Naive B cell (primary cell): Measurements from ENCODE around the gene SERPINE1. TPM values are rescaled to one million over a fixed set of nuclear protein-coding genes. Genes with fewer than 3 reads are reported as not detected.

Source experiments
- ATAC-seq, 2 donors: fragments of 150-1000 bp; cut with Tn5 transposase; 2 replicates each; pipeline ENCODE4 v1.10.0; 2021; ENCODE audit warnings: low read depth in 2 of 2, mild to moderate bottlenecking in 2 of 2, moderate library complexity in 2 of 2
- DNase-seq: peaks from one replicate; pipeline ENCODE4 v3.0.0; 2022
- H3K27ac Mint-ChIP-seq, 6 donors: one replicate each; pipeline ENCODE4 v1.8.0; 2020 to 2022; ENCODE audit warnings: mild to moderate bottlenecking in 6 of 6, mixed read lengths in 6 of 6, moderate library complexity in 5 of 6, inconsistent platforms in 2 of 6
- H3K27me3 Mint-ChIP-seq, 3 donors: one replicate each; pipeline ENCODE4 v1.8.0; 2021 to 2022; ENCODE audit warnings: mixed read lengths in 3 of 3, mild to moderate bottlenecking in 1 of 3
- H3K36me3 Mint-ChIP-seq, 2 donors: one replicate each; pipeline ENCODE4 v1.8.0; 2020 to 2022; ENCODE audit warnings: mixed read lengths in 2 of 2, inconsistent platforms in 1 of 2, mild to moderate bottlenecking in 1 of 2
- H3K4me1 Mint-ChIP-seq, 3 donors: one replicate each; pipeline ENCODE4 v1.8.0; 2020 to 2022; ENCODE audit warnings: mixed read lengths in 3 of 3, inconsistent platforms in 1 of 3, mild to moderate bottlenecking in 1 of 3, moderate library complexity in 1 of 3
- H3K4me3 Mint-ChIP-seq, 8 donors: one replicate each; pipeline ENCODE4 v1.8.0; 2020 to 2022; ENCODE audit warnings: mild to moderate bottlenecking in 8 of 8, mixed read lengths in 8 of 8, moderate library complexity in 8 of 8, inconsistent platforms in 2 of 8
- H3K9me3 Mint-ChIP-seq, 7 donors: one replicate each; pipeline ENCODE4 v1.8.0; 2020 to 2022; ENCODE audit warnings: mixed read lengths in 7 of 7, mild to moderate bottlenecking in 5 of 7, inconsistent platforms in 2 of 7, moderate library complexity in 1 of 7
- polyA plus RNA-seq, 6 donors: library from polyadenylated mRNA; unstranded; fragments of 300-500 nt; fragmentation: Illumina TruSeq; gene quantifications; one replicate each; pipeline ENCODE4 v1.2.3, GENCODE V29; 2021; ENCODE audit warnings: low read depth in 6 of 6

Gene SERPINE1
- polyA plus RNA-seq, 6 donors from 2014 or later, result 0.44 TPM; not detected in 5

DNA sequence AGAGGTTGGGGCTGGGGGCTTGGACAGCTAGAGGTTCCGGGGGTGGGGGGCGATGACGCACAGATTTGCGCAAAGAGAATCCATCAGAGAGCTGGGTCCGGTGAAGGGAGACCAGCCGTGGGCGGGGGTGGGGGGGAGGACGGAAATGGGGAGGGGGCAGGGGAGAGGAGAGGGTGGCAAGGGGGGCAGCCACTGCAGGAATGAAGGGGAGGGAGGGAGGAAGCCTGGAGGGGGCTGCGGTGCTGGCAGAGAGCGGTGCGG is 39.7 kb downstream of the SERPINE1 start:
- Mint-ChIP-seq H3K4me1 (peaks cover 49 to 69% (median 62%) of the 10 kb centered on the region in 3 donors), H3K4me3 (peak overlapping the region in 4 of 8 donors; percentile 12 to 86 (median 52)), H3K27ac (peak overlapping the region in 3 of 6 donors; percentile 18 to 68 (median 39))

DNA sequence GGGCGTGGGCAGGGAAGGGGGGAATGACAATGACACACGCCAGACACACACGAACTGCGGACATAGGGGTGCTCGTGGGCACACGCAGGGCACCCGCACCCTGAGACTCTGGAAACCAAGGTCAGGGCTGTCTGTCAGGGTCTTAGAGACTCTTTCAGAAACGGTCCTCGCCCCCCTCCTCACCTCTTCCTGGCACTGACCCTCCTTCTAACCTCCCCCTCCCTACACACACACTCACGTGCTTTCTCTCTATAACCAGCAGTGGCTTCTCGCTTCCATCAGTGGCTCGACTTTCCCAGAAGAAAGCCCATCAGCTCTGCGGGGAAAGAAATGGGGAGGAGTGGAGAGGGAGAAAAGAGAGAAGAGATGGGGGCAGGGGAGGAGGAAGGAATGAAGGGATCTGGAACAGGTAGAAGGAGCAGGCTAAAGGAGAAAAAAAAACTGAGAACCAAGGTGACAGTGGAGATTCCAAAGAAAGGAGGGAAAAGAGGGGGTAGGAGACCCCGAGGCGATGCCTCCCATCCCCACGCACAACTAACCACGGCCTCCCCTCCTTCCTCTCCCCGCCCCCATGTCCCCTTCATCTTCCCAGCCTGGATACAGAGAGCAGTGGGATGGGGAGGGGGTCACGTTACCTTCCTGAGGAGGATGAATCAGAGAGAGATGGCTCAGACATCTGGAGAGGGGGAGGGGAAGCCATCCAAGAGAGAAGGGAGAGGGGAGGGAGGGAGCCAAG is 40.2 kb downstream of the SERPINE1 start:
- peak overlapping the region in 4 of 6 donors; percentile 10 to 93 (median 79) for H3K27ac Mint-ChIP-seq
- H3K36me3 Mint-ChIP-seq, result peaks cover 0 to 43% of the 10 kb centered on the region in 2 donors
- no peak for ATAC-seq
- peaks cover 0 to 10% (median 2%) of the 10 kb centered on the region in 7 donors for H3K9me3 Mint-ChIP-seq
- H3K27me3 Mint-ChIP-seq, result peaks cover 57 to 79% (median 71%) of the 10 kb centered on the region in 3 donors
- H3K4me1 Mint-ChIP-seq, result peaks cover 53 to 73% (median 67%) of the 10 kb centered on the region in 3 donors
- DNase-seq, result no peak
- H3K4me3 Mint-ChIP-seq, result peak overlapping the region in 6 of 8 donors; percentile 8 to 86 (median 54)

More for the DNA sequence above, 39.7 kb downstream of the SERPINE1 start:
- ATAC-seq (no peak), DNase-seq (no peak)
- Mint-ChIP-seq H3K9me3 (peaks cover 0 to 10% (median 2%) of the 10 kb centered on the region in 7 donors), H3K36me3 (peaks cover 0 to 38% of the 10 kb centered on the region in 2 donors), H3K27me3 (peaks cover 57 to 74% (median 66%) of the 10 kb centered on the region in 3 donors)

DNA sequence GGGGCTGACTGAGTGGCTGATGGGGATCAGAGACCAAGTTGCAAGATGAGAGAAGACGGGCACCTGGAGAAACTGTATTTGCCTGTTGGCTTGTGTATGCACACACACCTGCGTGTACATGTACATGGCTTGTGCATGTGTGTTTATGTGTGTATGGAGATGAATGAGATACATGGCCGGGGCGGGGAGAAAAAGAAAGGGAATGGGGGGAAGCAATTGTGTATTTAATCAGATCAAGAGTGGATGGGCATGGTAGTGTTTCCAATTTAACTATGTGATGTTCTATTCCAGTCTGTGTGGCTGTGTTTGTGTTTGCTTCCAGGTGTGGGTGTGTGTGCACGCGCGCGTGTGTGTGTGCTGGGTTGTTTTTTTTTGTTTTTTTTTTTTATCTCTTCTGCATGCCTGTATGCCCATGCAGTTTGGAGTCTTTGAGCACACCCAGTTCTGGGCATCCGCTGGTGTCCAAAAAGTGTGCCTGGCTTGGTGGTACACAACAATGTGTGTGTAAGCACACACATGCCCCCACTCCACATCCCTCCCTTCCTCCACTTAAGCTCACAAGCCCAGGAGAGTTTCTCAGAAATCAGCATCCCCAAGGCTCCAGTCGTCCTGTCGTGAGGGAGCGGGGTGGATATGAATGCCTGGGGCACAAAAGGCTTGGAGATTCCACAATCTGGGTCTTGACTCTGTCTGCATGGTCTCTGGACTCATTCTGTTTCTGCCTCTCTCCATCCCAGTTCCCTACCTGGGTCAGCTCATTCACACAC is 40.9 kb downstream of the SERPINE1 start:
- Mint-ChIP-seq H3K9me3 (peaks cover 0 to 10% (median 3%) of the 10 kb centered on the region in 7 donors), H3K4me1 (peaks cover 51 to 69% (median 65%) of the 10 kb centered on the region in 3 donors), H3K27ac (peak overlapping the region in 2 of 6 donors; percentile 74 to 93), H3K36me3 (peaks cover 0 to 43% of the 10 kb centered on the region in 2 donors), H3K4me3 (peak overlapping the region in 4 of 8 donors; percentile 19 to 61 (median 60)), H3K27me3 (peaks cover 60 to 87% (median 76%) of the 10 kb centered on the region in 3 donors)
- ATAC-seq (no peak), DNase-seq (no peak)

DNA sequence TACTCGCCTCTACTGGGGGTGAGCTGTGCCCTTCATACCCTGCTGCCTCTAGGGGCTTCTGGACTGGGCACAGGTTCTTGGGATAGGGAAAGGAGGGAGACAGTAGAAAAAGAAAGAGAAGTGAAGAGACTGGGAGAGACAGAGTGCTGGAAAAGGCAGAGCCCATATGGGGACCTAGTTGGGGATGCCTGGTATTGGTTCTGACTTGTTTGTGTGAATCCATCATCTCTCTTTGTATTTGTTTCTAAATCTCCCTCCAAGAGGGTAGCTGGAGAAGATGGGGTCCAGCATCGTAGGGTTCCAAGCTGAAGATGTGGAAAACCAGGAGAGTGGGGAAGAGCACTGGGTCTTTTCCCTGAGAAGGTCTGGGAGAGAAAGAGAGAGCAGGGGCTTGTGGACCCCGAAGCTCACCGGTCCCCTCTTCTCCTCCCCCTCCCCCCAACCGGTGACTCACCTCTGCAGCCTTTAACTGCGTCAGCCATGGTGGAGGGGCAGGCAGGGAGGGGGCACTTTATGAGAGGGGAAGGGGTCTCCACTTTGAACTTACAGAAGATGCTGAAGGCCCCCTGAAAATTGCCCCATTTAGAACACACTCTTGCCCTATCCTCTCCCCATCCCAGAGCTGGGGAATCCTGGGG is 41.6 kb downstream of the SERPINE1 start:
- Mint-ChIP-seq H3K27me3 (peaks cover 62 to 94% (median 80%) of the 10 kb centered on the region in 3 donors), H3K27ac (peak overlapping the region in 2 of 6 donors; percentile 74 to 93), H3K4me3 (peak overlapping the region in 4 of 8 donors; percentile 19 to 76 (median 48)), H3K4me1 (peaks cover 53 to 71% (median 69%) of the 10 kb centered on the region in 3 donors), H3K36me3 (peaks cover 0 to 43% of the 10 kb centered on the region in 2 donors), H3K9me3 (peaks cover 0 to 10% (median 3%) of the 10 kb centered on the region in 7 donors)
- no peak for DNase-seq
- ATAC-seq, result no peak

DNA sequence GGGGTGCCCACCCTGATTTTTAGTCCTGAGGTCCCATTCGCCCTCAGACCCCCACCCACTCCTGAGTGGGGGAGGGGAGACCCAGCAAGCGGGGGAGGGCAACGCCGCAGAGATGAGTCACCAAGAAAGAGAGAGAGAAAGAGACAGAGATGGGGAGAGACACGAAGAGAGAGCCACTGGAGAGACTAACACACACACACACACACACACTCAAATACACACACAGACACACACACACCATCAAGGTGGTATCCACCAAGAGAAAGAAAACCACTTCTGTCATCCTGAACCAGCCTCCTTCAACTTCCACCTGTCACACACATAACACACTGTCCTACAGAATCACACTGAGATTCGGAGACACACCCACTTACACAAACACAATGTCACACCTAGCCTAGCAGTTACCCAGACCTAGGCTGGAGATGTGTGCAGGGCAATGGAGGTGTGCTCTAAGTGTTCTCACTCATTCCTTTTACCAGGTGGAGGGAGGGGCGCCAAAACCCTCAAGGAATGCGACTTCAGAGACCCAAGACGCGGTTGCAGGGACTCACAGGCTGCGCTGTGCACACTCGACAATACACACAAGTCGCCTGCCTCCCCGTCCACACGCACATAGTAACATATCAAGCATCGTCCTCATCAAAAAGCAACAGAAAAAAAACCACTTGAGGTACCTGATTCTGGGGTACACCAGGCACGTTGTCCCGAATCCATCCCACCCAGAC is 42.4 kb downstream of the SERPINE1 start:
- Mint-ChIP-seq H3K4me3 (peak overlapping the region in 5 of 8 donors; percentile 28 to 76 (median 60)), H3K9me3 (peaks cover 0 to 10% (median 7%) of the 10 kb centered on the region in 7 donors), H3K36me3 (peaks cover 0 to 49% of the 10 kb centered on the region in 2 donors), H3K27ac (peak overlapping the region in 4 of 6 donors; percentile 74 to 89 (median 82)), H3K4me1 (peaks cover 58 to 77% (median 75%) of the 10 kb centered on the region in 3 donors), H3K27me3 (peaks cover 68 to 99% (median 87%) of the 10 kb centered on the region in 3 donors)
- no peak for DNase-seq
- no peak for ATAC-seq

DNA sequence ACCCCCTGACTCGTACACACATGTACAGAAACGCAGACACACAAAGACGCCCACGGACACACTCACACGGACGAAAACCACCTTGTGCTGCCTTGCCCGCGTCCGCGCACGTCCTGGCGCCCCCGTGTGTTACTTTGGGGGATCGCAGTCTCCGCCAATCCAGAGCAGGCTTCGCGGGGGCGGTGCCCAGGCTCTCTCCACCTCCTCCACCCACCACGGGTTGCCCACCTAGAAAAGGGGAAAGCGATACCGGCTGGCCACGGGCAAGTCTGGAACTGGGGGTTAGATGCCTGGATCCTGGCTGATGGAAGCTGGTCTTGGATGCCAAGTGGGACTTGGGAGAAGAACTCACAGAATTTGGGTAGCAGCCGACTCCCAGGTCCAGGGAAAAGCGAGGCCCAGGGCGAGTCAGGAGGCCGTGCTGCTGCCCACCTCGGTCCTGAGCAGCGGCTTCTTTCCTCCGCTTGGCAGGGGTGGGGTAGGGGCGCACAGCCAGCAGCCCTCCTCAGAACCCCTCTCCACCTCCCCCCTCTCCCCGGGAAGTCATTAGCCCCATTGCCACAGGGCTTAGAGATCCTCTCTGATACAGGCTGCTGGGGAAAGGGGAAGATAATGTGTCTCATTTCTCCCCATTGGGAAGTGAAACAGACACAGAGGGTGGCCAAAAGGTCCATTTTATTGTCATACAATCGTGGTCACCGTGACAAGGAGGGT is 43.1 kb downstream of the SERPINE1 start:
- peak overlapping the region in 5 of 8 donors; percentile 28 to 69 (median 60) for H3K4me3 Mint-ChIP-seq
- peaks cover 59 to 76% (median 74%) of the 10 kb centered on the region in 3 donors for H3K4me1 Mint-ChIP-seq
- H3K27me3 Mint-ChIP-seq, result peaks cover 70 to 99% (median 95%) of the 10 kb centered on the region in 3 donors
- peak; percentile 39 to 52 for ATAC-seq
- H3K36me3 Mint-ChIP-seq, result peaks cover 0 to 51% of the 10 kb centered on the region in 2 donors
- peak overlapping the region in 4 of 6 donors; percentile 13 to 79 (median 68) for H3K27ac Mint-ChIP-seq
- DNase-seq, result peak; percentile 73
- H3K9me3 Mint-ChIP-seq, result peaks cover 0 to 10% (median 7%) of the 10 kb centered on the region in 7 donors

DNA sequence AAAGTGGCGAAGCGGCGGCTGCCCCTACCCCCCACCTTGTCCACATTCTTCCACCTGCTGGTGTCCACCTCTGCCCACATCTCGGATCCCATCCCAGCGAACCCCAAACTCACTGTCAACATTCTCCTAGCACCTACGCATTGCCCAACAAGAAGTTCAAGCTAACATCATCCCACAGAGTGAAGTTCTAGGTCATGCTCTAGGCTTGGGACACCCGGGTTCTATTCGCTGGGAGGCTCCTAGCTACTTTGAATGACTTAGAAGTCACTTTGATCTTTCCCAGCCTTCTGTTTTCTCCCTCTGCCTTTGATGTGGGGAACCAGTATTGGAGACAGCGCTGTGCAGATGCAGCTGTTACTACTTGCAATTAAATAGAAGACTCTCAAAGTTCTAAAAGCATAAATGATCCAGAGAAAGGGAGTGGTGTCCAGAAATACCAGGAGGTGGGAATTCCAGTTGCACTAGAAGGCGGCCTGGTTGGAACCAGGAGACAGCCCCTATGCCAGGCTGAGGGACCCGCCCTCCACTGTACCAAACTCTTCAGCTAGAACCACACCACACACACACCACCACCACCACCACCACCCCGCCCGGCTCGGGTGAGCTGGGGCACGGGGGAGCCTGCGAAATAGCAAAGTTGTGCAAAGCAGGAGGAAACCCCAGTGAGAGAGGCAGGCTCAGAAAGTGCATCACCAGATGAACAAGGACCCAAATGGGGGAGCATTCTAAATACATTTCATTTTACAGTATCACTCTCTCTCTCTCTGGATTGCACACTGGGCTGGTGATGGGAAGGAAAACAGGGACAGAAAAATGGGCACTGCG is 43.9 kb downstream of the SERPINE1 start:
- Mint-ChIP-seq H3K27ac (peak overlapping the region in 5 of 6 donors; percentile 36 to 95 (median 62)), H3K4me1 (peaks cover 53 to 67% (median 67%) of the 10 kb centered on the region in 3 donors), H3K27me3 (peaks cover 70 to 99% (median 95%) of the 10 kb centered on the region in 3 donors), H3K4me3 (peak overlapping the region in 5 of 8 donors; percentile 43 to 78 (median 60)), H3K9me3 (peaks cover 0 to 8% (median 5%) of the 10 kb centered on the region in 7 donors), H3K36me3 (peaks cover 0 to 45% of the 10 kb centered on the region in 2 donors)
- DNase-seq, result no peak
- ATAC-seq, result no peak

DNA sequence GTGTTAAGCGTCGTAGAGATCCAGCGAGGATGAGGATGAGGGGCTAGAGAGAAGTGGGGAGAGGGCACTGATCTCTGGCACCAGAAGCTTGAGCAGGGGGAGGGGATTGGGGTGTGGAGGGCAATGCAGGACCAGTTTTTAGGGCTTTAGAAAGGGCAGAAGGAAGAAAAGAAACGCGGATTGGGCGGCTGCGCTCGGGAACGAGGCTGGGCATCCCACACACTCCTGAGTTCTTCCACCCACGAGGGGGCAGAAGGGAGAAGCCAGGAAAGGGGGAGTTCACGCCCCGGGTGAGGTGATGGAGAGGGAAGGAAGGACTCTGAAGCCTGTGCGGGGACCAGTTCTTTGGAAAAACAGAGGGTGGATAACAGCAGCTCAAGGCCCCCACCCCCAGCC is 44.5 kb downstream of the SERPINE1 start:
- DNase-seq (no peak), ATAC-seq (no peak)
- Mint-ChIP-seq H3K36me3 (peaks cover 0 to 42% of the 10 kb centered on the region in 2 donors), H3K27me3 (peaks cover 73 to 99% (median 95%) of the 10 kb centered on the region in 3 donors), H3K4me1 (peaks cover 47 to 62% (median 61%) of the 10 kb centered on the region in 3 donors), H3K4me3 (peak overlapping the region in 5 of 8 donors; percentile 32 to 64 (median 60)), H3K9me3 (peaks cover 0 to 11% (median 4%) of the 10 kb centered on the region in 7 donors), H3K27ac (peak overlapping the region in 5 of 6 donors; percentile 36 to 95 (median 62))

DNA sequence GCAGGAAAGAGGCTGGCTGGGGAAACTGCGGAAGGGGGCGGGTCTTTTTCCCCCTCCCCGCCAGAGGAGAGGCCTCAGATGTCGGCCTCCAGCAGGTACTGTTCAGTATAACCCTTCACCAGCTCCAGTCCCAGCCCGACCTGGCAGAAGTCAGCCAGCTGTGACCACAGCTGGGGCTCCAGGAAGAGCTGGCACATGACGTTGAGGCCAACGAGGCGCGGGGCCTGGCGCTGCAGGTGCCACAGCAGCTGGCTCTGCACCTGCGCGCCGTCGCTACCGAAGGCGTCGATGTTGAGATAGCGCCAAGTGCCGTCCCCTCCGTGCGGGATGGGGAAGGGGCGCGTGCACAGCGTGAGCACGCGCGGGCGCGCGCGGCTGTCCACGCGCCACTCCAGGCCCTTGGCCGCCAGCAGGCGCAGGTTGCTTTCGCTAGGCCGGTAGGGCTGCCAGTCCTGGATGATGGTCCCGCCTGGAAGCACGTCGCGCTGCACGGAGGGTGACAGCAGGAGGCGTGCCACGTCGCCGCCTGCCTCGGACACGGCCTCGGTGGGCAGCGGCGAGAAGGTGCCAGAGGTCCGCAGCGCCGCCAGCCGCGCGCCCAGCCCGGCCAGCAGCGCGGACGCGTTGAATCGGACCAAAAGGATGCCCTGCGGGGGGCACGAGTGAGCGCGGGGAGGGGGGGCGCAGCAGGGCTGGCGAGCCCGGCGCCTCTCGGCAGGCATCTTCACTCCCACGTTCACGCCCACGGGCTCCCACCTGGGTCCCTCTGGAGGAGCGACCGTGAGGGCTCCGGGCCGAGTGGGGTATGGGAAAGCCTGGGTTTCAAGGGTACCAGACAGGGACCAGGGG is 45.3 kb downstream of the SERPINE1 start:
- Mint-ChIP-seq H3K4me1 (peaks cover 43 to 56% (median 53%) of the 10 kb centered on the region in 3 donors), H3K36me3 (peaks cover 0 to 42% of the 10 kb centered on the region in 2 donors), H3K4me3 (peak overlapping the region in 6 of 8 donors; percentile 60 to 81 (median 66)), H3K9me3 (peaks cover 0 to 11% (median 4%) of the 10 kb centered on the region in 7 donors), H3K27ac (peak overlapping the region in 4 of 6 donors; percentile 49 to 95 (median 82)), H3K27me3 (peaks cover 77 to 100% (median 95%) of the 10 kb centered on the region in 3 donors)
- peak; percentile 72 to 84 for ATAC-seq
- DNase-seq, result peak; percentile 59
